SU-DHL-6 (cell line): ENCODE results near the gene GCKR.

Source experiments
- EZH2phosphoT487 ChIP-seq: fragments of 200-600 bp; sonication (generic), shearing (Covaris generic); conservative IDR thresholded peaks from 2 replicates; pipeline ENCODE4 v1.6.1; 2018; ENCODE audit warnings: mild to moderate bottlenecking, antibody characterized with exemption, low read length, moderate library complexity, mixed read lengths
- TF ChIP-seq, protein P1 (sequence below): fragments of 200-600 bp; sonication (generic); IDR thresholded peaks from one replicate; pipeline ENCODE4 v1.5.1; 2017; ENCODE audit warnings: antibody characterized with exemption, mild to moderate bottlenecking, low read length, moderate library complexity; ENCODE audit not compliant: insufficient read depth, poor library complexity, severe bottlenecking

DNA sequence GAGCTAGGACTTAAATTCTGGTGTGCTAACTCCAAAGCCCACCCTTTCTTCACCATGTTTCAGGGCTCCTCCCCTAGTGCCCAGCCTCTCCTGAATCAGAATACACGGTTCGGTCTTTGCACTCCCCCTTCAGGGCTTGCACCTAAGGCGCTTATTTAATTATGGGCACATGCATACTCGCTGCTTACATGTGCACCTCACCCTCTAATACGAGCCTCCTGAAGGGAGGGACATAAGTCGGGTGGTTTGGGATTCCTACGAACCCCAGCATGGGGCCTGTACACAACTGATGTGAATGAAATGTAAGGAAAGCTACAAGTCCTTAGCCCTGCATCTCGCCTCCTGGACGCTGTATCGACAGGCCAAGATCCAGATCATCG, 7.5 kb upstream of the GCKR start:
- no peak for TF ChIP-seq EZH2phosphoT487
- TF ChIP-seq, protein P1, sequence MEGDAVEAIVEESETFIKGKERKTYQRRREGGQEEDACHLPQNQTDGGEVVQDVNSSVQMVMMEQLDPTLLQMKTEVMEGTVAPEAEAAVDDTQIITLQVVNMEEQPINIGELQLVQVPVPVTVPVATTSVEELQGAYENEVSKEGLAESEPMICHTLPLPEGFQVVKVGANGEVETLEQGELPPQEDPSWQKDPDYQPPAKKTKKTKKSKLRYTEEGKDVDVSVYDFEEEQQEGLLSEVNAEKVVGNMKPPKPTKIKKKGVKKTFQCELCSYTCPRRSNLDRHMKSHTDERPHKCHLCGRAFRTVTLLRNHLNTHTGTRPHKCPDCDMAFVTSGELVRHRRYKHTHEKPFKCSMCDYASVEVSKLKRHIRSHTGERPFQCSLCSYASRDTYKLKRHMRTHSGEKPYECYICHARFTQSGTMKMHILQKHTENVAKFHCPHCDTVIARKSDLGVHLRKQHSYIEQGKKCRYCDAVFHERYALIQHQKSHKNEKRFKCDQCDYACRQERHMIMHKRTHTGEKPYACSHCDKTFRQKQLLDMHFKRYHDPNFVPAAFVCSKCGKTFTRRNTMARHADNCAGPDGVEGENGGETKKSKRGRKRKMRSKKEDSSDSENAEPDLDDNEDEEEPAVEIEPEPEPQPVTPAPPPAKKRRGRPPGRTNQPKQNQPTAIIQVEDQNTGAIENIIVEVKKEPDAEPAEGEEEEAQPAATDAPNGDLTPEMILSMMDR = no peak
